Posterior cingulate gyrus (tissue), 11 donors: ENCODE results near the gene CDC25C.
A peak's percentile ranks its signal among the peaks of the same experiment; 100 is the strongest.
"Not testable (repeated sequence)": the region's sequence is repeated elsewhere in the genome, so short reads cannot be mapped to it uniquely, and the experiment has no call there.

Source experiments
- DNase-seq, 10 donors: peaks; one replicate each; pipeline versions ENCODE4 v3.0.0 to v3.0.0-alpha.2; 2020 to 2021; ENCODE audit warnings: mixed read lengths in 3 of 10
- intact Hi-C: fragments of 100-400 bp; cut with DNase I; formaldehyde crosslinking; loops from one replicate; pipeline ENCODE4 v1.15.1; 2023

The CDC25C gene

GRCh38 chr5:138282920-138283742 lies 48.5 kb downstream of the CDC25C start:
- DNase-seq: peak in 2 of 10 donors; percentile 9 to 18
- intact Hi-C loops: no loop called here

- intact Hi-C loops: no loop called here
- no peak for DNase-seq
Measured at GRCh38 chr5:138280915-138281314, 50.7 kb downstream of the CDC25C start.

- intact Hi-C loops: no loop called here
- DNase-seq: no peak
Measured at GRCh38 chr5:138276402-138277054, 55.1 kb downstream of the CDC25C start.

- no peak for DNase-seq
- intact Hi-C loops: no loop called here
Measured at GRCh38 chr5:138275895-138276294, 55.7 kb downstream of the CDC25C start.

GRCh38 chr5:138275379-138275782 lies 56.2 kb downstream of the CDC25C start:
- DNase-seq: no peak
- intact Hi-C loops: no loop called here

GRCh38 chr5:138274189-138274853 lies 57.3 kb downstream of the CDC25C start, which contains the start of gene GFRA3:
Gene GFRA3 (minus strand): TSS chr5:138274621. CDS start chr5:138274424, 197 bp downstream.
- peak in 1 of 10 donors; percentile 16 for DNase-seq
- intact Hi-C loops: no loop called here

- no peak for DNase-seq
- intact Hi-C loops: no loop called here
Measured at GRCh38 chr5:138273834-138274188, 57.8 kb downstream of the CDC25C start.

- intact Hi-C loops: no loop called here
- DNase-seq: no peak
Measured at GRCh38 chr5:138272681-138273080, 58.9 kb downstream of the CDC25C start.

- intact Hi-C loops: no loop called here
- DNase-seq: no peak
Measured at GRCh38 chr5:138271281-138271680, 60.3 kb downstream of the CDC25C start.

- intact Hi-C loops: no loop called here
- no peak for DNase-seq
Measured at GRCh38 chr5:138264183-138264582, 67.4 kb downstream of the CDC25C start.

GRCh38 chr5:138263581-138263980 lies 68.0 kb downstream of the CDC25C start:
- intact Hi-C loops: no loop called here
- DNase-seq: no peak

- no peak for DNase-seq
- intact Hi-C loops: no loop called here
Measured at GRCh38 chr5:138258704-138259292, 72.8 kb downstream of the CDC25C start.

GRCh38 chr5:138257583-138257982 lies 74.0 kb downstream of the CDC25C start:
- intact Hi-C loops: no loop called here
- DNase-seq: no peak

- intact Hi-C loops: no loop called here
- DNase-seq: no peak
Measured at GRCh38 chr5:138252944-138253343, 78.7 kb downstream of the CDC25C start.

- intact Hi-C loops: not testable (repeated sequence)
Measured at GRCh38 chr5:138247800-138248199, 83.8 kb downstream of the CDC25C start.

GRCh38 chr5:138246822-138247221 lies 84.8 kb downstream of the CDC25C start:
- DNase-seq: no peak
- intact Hi-C loops: no loop called here

More at GRCh38 chr5:138247800-138248199, 83.8 kb downstream of the CDC25C start:
- not testable (repeated sequence) for DNase-seq

- DNase-seq: no peak
- intact Hi-C loops: no loop called here
Measured at GRCh38 chr5:138246334-138246733, 85.3 kb downstream of the CDC25C start.

GRCh38 chr5:138245717-138246116 lies 85.9 kb downstream of the CDC25C start:
- no peak for DNase-seq
- intact Hi-C loops: no loop called here

GRCh38 chr5:138243794-138244193 lies 87.8 kb downstream of the CDC25C start:
- no peak for DNase-seq

GRCh38 chr5:138241688-138242571 lies 89.7 kb downstream of the CDC25C start:
- peak in 2 of 10 donors; percentile 15 to 78 for DNase-seq
- intact Hi-C loops: no loop called here

More at GRCh38 chr5:138243794-138244193, 87.8 kb downstream of the CDC25C start:
- intact Hi-C loops: no loop called here
